NCI-H2196 treated with DMSO at 0.1 percent for 48 hours (cell line): ENCODE data around the gene CRX.
A peak's percentile ranks its signal among the peaks of the same experiment; 100 is the strongest.
"Not testable (repeated sequence)": the region's sequence is repeated elsewhere in the genome, so short reads cannot be mapped to it uniquely, and the experiment has no call there.

Source experiments
- DNase-seq: peaks from one replicate; lab custom pipeline; 2025; ENCODE audit not compliant: unreplicated experiment; lab: John Stamatoyannopoulos, UW

Gene CRX

DNA sequence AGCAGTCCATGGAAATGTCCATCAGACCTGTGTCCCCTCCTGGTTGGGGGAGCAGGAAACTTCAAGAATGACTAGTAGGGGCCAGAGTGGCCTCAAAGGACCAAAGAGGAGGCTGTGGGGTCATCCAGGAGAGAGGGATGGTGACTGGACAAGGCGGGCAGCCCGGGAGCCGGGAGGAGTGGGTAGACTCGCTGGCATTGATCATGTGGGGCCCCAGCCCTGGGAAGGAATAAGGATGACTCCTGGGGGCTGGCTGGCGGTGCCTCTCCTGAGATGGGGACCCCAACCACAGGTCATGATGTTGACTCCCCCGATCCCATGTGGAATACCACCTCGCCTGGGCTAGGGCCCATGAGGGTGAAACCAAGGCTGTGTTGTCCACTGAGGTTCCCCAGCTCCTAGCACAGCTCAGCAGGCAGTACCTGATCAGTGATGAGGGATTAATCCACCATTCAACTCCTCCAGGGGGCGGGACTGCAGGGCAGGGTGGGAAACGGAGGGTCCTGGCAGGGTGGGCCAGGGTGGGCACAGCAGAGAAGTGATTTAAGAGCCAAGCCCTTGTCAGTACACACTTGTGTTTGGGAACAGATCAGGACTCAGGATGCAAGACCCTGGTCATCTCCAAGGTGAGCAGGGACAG, 37.0 kb downstream of the CRX start, which contains the start of gene TPRX2:
Gene TPRX2 (plus strand): TSS at position 590 of the 640 bp plus-strand sequence. CDS start 12 bp downstream, at position 602.
- DNase-seq: not testable (repeated sequence)

DNA sequence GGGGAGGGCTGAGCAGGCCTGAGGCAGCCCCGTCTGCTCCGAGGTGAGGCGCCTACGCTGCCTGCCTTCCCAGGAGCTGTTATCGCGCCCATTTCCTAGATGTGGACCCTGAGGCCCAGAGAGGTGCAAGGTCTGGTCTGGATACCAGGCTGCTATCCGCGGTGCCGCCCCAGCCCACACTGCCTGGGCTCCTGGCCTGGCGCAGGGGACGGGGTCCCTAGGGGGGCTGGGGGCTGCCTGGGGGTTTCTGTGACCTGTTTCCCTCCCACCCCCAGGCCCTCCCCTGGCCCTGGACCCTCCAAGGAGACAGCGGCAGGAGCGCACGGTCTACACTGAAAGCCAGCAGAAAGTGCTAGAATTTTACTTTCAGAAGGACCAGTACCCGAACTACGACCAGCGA, 38.1 kb downstream of the CRX start:
- not testable (repeated sequence) for DNase-seq

DNA sequence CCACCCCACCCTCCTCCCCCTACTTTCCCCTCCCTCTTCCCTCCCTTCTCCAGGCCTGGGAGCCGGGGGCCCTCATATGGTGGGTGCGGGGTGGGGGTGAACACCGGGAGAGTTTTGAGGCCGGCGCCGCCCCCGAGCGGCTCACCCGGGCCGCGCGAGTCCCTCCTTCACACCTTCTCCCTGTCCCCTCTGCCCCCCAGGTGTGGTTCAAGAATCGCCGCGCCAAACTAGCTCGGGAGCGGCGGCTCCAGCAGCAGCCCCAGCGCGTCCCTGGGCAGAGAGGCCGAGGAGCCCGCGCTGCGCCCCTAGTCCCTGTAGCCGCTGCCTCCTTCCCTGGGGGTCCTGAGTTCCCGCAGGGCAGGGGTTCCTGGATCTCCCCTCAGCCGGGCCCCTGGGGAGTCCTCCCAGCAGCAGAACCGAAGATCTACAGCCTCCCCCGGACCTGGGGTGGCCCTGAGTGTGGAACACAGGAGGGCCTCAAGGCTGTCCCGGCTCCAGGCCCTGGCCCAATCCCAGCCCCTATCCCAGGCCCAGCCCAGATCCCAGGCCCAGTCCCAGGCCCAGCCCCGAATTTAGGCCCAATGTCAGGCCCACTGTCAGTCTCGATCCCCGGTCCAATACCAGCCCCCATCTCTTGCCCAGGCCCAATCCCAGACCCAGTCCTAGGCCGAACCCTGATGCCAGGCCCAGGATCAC, 39.0 kb downstream of the CRX start:
- DNase-seq: no peak

DNA sequence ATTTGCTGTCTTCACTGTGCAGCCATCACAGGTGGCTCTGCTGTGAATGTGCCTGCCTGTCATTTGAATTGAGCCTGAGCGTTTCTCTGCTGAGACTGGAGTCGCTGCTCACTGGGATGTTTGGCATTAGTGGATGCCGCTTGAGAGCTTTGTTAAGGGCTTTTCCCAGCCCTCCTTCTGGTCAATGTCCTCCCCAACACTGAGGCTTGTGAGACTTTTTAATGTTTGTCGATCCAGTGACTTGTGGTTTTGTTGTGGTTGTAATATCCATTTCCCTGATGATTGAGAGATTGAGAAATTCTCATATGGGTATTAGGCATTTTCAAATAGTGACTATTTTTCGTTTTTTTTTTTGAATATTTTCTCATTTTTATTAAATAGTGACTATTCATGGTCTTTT, 39.9 kb downstream of the CRX start:
- no peak for DNase-seq

DNA sequence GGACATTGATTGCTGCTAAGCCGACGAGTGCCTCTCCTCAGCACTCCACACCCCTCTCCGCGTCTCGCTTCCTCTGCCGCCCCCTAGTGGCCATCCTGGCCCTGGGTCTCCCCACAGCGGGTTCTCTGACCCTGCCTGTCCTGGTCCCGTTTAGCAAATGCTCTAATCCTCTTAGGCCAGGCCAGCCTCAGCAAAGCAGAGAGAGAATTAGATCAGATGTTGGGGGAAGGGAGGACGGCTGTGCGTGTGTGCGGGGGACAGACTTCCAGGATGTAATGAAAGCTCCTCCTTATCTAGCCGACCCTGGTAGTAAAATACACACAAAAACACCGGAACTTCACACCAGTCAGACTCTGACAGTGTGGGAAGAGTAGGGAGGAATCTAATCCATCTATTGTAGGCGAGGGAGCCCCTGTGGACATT, 41.8 kb downstream of the CRX start:
- peak; percentile 26 for DNase-seq

DNA sequence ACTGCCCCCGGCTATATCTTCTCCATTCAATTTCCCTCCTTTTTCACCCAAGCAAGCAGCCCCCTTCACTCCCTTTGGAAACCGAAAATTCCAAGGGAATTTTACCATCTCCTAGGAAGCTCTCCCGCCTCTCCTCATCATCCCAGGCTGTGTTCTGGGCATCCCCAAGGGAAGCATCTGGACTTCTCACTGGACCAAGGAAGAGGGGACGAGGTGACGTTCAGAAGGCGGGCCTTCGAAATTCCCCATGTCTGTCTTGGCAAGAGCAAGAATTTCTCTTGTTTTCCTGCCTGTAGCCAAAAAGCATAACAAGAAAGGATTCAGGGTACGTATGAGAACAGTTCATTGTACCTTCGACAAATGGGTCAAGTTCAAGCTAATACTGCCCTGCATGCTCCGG, 43.4 kb downstream of the CRX start:
- no peak for DNase-seq

DNA sequence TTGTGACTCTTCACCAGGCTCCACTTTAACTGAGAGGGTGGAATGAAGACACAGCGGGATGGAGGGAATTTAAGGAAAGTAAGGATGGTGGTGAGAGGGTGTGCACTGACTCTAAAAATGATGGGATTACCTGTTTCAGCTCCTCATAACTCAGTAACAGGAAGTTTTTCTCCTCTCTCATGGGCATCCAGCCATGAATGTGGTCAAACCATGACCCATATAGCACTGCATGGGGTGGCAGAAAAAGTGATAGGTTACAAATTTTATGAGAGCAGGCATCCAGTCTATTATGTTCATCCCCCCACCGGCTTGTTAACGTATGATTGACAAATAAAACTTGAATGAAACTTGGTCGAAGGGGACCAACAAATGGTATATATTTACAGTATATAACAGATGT, 57.2 kb downstream of the CRX start:
- no peak for DNase-seq

DNA sequence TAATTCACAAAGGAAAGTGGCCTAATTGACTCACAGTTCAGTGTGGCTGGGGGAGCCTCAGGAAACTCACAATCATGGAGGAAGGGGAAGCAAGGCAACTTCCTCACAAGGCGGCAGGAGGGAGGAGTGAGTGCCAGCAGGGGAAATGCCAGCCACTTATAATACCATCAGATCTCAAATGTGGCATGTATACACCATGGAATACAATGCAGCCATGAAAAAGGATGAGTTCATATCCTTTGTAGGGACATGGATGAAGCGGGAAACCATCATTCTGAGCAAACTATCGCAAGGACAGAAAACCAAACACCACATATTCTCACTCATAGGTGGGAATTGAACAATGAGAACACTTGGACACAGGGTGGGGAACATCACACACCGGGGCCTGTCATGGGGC, 57.6 kb downstream of the CRX start:
- not testable (repeated sequence) for DNase-seq

DNA sequence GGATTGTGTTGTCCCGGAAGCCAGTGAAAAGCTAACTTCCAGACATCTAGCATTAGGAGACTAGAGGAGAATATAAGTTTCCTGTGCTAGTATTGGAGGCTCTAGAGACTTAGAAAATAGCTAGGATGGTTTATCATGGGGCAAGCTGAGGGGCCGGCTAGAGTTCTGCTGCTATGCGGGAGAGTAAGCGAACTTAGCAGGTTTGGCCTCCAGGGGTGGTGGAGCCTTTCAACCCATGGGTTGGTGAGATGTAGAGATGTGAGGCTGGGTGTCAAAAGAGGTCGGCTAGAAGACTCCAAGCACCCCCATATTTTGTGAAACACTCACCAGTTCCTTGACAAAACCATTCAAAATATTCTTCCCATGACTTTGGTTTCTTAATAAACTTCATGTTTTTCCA, 60.0 kb downstream of the CRX start:
- DNase-seq: no peak

DNA sequence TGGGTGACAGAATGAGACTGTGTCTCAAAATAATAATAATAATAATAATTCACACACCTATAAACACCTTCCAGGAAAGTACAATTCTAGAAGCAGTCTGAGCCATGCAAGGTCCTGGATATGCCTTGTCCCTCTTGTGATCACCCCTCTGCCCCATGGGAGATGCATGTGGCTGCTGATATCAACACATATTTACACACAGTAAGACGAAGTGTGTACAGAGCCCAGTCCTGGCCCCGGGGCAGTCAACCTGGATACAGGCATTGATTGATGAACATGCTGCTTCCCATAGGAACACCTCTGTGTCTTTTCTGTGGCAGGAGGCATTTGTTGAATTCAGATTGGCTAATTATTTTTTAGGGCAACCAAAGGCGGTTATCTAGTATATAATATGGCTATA, 61.2 kb downstream of the CRX start:
- no peak for DNase-seq

DNA sequence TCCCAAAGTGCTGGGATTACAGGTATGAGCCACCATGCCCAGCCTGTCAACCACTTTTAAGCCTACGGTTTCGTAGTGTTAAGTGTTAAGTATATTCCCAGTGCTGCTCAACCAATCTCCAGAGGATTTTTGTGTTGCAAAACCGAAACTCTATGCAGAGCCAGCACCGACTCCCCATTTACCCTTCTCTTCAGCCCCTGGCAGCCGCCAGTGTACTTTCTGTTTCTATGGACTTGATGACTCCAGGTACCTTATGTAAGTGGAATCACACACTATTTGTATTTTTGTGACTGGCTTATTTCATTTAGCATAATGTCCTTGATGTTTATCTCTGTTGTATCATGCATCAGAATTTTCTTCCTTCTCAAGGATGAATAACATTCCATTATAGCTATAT, 63.3 kb downstream of the CRX start:
- no peak for DNase-seq

DNA sequence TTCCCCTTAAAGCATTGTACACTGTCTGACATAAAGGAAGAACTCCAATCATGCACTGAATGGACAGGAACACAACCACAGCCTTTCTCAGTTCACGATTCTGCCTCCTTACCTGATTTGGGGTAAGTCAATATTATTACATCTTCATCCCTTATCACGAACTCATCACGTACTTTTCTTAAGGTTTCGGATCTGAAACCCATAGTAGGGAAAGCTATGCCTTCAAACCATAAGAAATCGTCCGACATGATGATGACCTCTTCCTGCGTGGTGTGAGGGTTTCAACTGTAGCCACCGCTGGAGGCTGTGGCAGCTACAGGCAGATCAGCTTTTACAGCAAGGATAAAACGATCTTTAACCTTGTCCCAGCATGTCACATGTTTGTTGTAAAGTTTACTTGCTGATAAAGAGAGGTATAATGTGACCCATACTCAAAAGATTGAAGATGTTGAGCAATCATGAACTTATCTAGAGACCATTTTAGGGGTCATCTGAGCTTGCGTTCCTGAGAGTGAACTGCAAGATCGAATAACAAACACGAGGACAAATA, 64.3 kb downstream of the CRX start, which contains the start of gene SULT2A1:
Gene SULT2A1 (minus strand): TSS at position 306 of the 550 bp plus-strand sequence. CDS start 58 bp downstream, at position 248.
- no peak for DNase-seq

DNA sequence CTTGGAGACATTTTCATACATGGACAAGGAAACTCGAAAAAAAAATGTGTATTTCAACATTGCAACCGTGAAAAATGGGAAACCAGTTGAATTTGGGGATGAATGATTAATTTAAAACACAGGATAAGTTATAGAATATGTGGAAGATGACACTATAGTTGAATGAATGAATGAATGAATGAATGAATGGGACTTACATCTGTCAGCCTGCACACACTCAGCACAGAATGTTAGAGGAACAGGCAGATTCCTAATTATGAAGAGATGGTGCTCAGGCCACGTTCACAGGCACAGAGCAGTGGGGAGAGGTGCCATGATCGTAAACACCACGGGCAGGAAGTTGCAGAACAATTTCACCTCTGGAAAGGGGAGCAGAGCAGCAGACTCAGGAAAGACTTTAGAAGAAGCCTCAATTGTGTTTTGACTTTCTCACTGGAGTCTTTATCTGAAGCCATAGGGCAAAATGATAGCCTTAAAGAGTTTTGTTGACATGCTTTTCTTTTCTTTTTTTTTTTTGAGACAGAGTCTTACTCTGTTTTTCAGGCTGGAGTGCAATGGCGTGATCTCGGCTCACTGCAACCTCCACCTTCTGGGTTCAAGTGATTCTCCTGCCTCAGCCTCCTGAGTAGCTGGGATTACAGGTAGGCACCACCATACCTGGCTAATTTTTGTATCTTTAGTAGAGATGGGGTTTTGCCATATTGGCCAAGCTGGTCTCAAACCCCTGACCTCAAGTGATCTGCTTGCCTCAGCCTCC, 69.3 kb downstream of the CRX start:
- DNase-seq: no peak

DNA sequence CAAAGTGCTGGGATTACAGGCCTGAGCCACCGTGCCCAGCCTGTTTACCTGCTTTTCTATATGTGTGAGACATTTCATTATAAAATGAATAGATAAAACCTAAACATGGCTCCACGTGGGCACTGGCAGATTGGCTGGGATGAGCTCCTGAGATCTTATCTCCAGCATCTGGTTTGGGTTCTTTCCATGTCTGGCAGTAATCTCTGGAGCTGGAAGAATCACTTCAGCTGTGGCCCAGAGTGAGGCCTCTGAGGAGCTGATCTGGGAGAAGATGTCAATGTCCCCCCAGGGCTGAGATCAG, 69.8 kb downstream of the CRX start:
- no peak for DNase-seq

DNA sequence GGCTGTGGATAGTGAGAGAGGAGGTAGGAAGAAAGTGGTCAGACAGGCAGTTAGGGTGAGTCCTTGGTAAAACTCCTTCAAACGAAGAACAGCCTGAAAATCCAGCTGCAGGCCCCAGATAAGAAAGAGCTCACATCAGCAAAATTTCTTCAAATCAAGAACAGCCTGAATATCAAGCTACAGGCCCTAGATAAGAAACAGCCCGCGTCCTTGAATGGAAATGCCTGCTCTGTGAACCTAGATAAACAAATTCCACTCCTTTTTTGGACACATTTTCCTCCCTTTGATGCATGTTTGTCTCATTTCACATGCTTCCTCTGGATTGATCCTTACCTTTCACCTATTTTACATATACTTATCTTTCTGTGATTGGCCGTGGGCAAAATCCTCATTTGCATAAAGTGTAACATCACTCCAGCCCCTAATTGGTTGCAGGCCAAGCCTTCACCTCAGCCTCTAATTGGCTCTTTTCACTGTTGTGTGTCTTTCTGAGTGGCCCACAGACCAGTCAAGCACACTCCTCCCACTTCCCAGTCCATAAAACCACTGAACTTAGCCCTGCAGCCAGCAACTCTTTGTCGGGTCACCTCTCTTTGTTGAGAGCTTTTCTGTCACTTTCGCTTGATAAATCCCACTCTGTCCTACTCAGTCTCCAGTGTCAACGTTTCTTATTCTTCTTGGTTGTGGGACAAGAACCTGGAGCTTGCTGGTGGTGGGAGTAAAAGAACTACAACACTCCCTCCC, 70.4 kb downstream of the CRX start:
- no peak for DNase-seq
